CD14-positive monocyte (primary cell): ENCODE results near the gene FHIT. TPM values are rescaled to one million over a fixed set of nuclear protein-coding genes. Genes with fewer than 3 reads are reported as not detected.

ENCODE experiments used
- DNase-seq, 3 donors: peaks; one replicate each; pipeline ENCODE4 v3.0.0-alpha.2; 2011 to 2022
- H2AFZ ChIP-seq: 2 replicates; pipeline ENCODE4 v1.6.0; 2012; ENCODE audit warnings: mild to moderate bottlenecking, low read depth, low read length, inconsistent platforms; ENCODE audit not compliant: insufficient read depth, poor library complexity, severe bottlenecking
- H3K27ac ChIP-seq, 2 donors: 1 replicate in 1 of 2; 2 replicates in 1 of 2; pipeline ENCODE4 v1.5.1; 2012 to 2013; ENCODE audit warnings: low read length in 2 of 2, control low read depth in 1 of 2, inconsistent platforms in 1 of 2, low read depth in 1 of 2, mild to moderate bottlenecking in 1 of 2
- H3K27me3 ChIP-seq, 2 donors: one replicate each; pipeline versions ENCODE4 v1.6.0 to v1.6.1; 2011 to 2013; ENCODE audit warnings: low read length in 2 of 2; ENCODE audit not compliant: control insufficient read depth in 2 of 2, insufficient read depth in 2 of 2
- H3K36me3 ChIP-seq, 2 donors: replicated peaks in 1 of 2; 1 replicate in 1 of 2; 2 replicates in 1 of 2; pipeline versions ENCODE4 v1.5.1 to v1.6.1; 2012 to 2013; ENCODE audit warnings: low read length in 2 of 2, control low read depth in 1 of 2, inconsistent platforms in 1 of 2, mild to moderate bottlenecking in 1 of 2; ENCODE audit not compliant: insufficient read depth in 2 of 2, control insufficient read depth in 1 of 2
- H3K4me1 ChIP-seq, 2 donors: 1 replicate in 1 of 2; 2 replicates in 1 of 2; pipeline versions ENCODE4 v1.5.1 to v1.6.1; 2012 to 2013; ENCODE audit warnings: low read length in 2 of 2, control low read depth in 1 of 2, inconsistent platforms in 1 of 2, mild to moderate bottlenecking in 1 of 2, moderate library complexity in 1 of 2; ENCODE audit not compliant: insufficient read depth in 2 of 2, control insufficient read depth in 1 of 2
- H3K4me2 ChIP-seq: replicated peaks from 2 replicates; pipeline ENCODE3; 2012; ENCODE audit warnings: low read length, moderate library complexity, mild to moderate bottlenecking; ENCODE audit not compliant: poor library complexity, severe bottlenecking; ENCODE audit errors: extremely low read depth
- H3K4me3 ChIP-seq, 3 experiments: fragments of 200-600 bp in 1 of 3; sonication (generic) in 1 of 3; replicated peaks in 1 of 3; 1 replicate in 2 of 3; 2 replicates in 1 of 3; pipeline ENCODE4 v1.5.1; 2011 to 2013; ENCODE audit warnings: low read length in 3 of 3, mild to moderate bottlenecking in 3 of 3, control low read depth in 2 of 3, low read depth in 2 of 3, inconsistent platforms in 1 of 3, moderate library complexity in 1 of 3
- H3K79me2 ChIP-seq: 2 replicates; pipeline ENCODE4 v1.6.0; 2012; ENCODE audit warnings: mild to moderate bottlenecking, control low read depth, inconsistent platforms, low read length, moderate library complexity; ENCODE audit not compliant: insufficient read depth
- H3K9ac ChIP-seq: 2 replicates; pipeline ENCODE4 v1.6.0; 2017; ENCODE audit warnings: low read length, mild to moderate bottlenecking; ENCODE audit not compliant: insufficient read depth, poor library complexity, severe bottlenecking
- H3K9me3 ChIP-seq, 2 donors: replicated peaks in 1 of 2; 1 replicate in 1 of 2; 2 replicates in 1 of 2; pipeline versions ENCODE4 v1.5.1 to v1.6.1; 2012 to 2013; ENCODE audit warnings: low read length in 2 of 2, control low read depth in 1 of 2; ENCODE audit not compliant: control insufficient read depth in 1 of 2, insufficient read depth in 1 of 2
- H4K20me1 ChIP-seq: 2 replicates; pipeline ENCODE4 v1.6.0; 2012; ENCODE audit warnings: mild to moderate bottlenecking, low read length, control low read depth, moderate library complexity; ENCODE audit not compliant: insufficient read depth
- H3K27ac Mint-ChIP-seq, 7 donors: one replicate each; pipeline ENCODE4 v1.8.0; 2020; ENCODE audit warnings: mild to moderate bottlenecking in 7 of 7, mixed read lengths in 7 of 7, moderate library complexity in 6 of 7, inconsistent platforms in 2 of 7
- H3K27me3 Mint-ChIP-seq, 3 donors: one replicate each; pipeline ENCODE4 v1.8.0; 2021 to 2022; ENCODE audit warnings: low read depth in 3 of 3, mild to moderate bottlenecking in 3 of 3, mixed read lengths in 3 of 3, moderate library complexity in 3 of 3, inconsistent platforms in 1 of 3
- H3K36me3 Mint-ChIP-seq, 2 donors: one replicate each; pipeline ENCODE4 v1.8.0; 2020; ENCODE audit warnings: mixed read lengths in 2 of 2, inconsistent platforms in 1 of 2, mild to moderate bottlenecking in 1 of 2
- H3K4me1 Mint-ChIP-seq: one replicate; pipeline ENCODE4 v1.8.0; 2020; ENCODE audit warnings: mild to moderate bottlenecking, mixed read lengths
- H3K4me3 Mint-ChIP-seq, 2 donors: one replicate each; pipeline ENCODE4 v1.8.0; 2020; ENCODE audit warnings: mild to moderate bottlenecking in 2 of 2, mixed read lengths in 2 of 2, moderate library complexity in 1 of 2
- H3K9me3 Mint-ChIP-seq, 7 donors: one replicate each; pipeline ENCODE4 v1.8.0; 2020 to 2022; ENCODE audit warnings: mixed read lengths in 7 of 7, mild to moderate bottlenecking in 6 of 7, moderate library complexity in 6 of 7, inconsistent platforms in 2 of 7
- CTCF ChIP-seq: fragments of 200-600 bp; IDR thresholded peaks from one replicate; pipeline ENCODE4 v1.8.0; 2022; ENCODE audit warnings: antibody characterized with exemption, mild to moderate bottlenecking
- WGBS: methylation state at CpG from one replicate; pipeline ENCODE4 v1.1.5; 2013; ENCODE audit warnings: missing lambda C conversion rate; ENCODE audit not compliant: insufficient coverage; 5-methylcytosine and 5-hydroxymethylcytosine counted together
- intact Hi-C, 2 donors: fragments of 100-400 bp; cut with micrococcal nuclease; formaldehyde crosslinking; loops; one replicate each; pipeline versions ENCODE4 v1.15.0 to v1.15.1; 2023
- polyA plus RNA-seq, 3 donors: library from polyadenylated mRNA; depleted of rRNA in 1 of 3; unstranded in 2 of 3; stranded (reverse) in 1 of 3; fragments of 300-500 nt in 2 of 3; fragments of >200 nt in 1 of 3; fragmentation: Illumina TruSeq in 2 of 3; gene quantifications; 1 replicate in 2 of 3; 2 replicates in 1 of 3; pipeline ENCODE4 v1.2.3, GENCODE V29; 2012 to 2021

The FHIT gene
- polyA plus RNA-seq, 3 donors = 1.7 to 3.4 (median 3.2) TPM

- H3K9me3 ChIP-seq = no peaks in the 10 kb centered on the region
- no peak overlapping the region for H3K4me3 Mint-ChIP-seq
- no peak overlapping the region for H3K27ac Mint-ChIP-seq
- H3K27ac ChIP-seq = no peak overlapping the region
- WGBS = no CpG with 5 or more reads among the region's 4 CpGs
- H3K79me2 ChIP-seq = no peaks in the 10 kb centered on the region
- H3K4me3 ChIP-seq = no peak overlapping the region
- H3K4me2 ChIP-seq = no peak overlapping the region
- intact Hi-C loops = no loop called here
- DNase-seq = no peak
- no peaks in the 10 kb centered on the region for H3K4me1 ChIP-seq
- no peak overlapping the region for H2AFZ ChIP-seq
- no peaks in the 10 kb centered on the region for H3K27me3 ChIP-seq
- no peak overlapping the region for H3K9ac ChIP-seq
- H3K9me3 Mint-ChIP-seq = peaks cover 0 to 8% (median 2%) of the 10 kb centered on the region in 7 donors
- no peaks in the 10 kb centered on the region for H3K27me3 Mint-ChIP-seq
- no peaks in the 10 kb centered on the region for H3K36me3 ChIP-seq
- H3K4me1 Mint-ChIP-seq = peaks cover 6% of the 10 kb centered on the region
- no peaks in the 10 kb centered on the region for H3K36me3 Mint-ChIP-seq
- TF ChIP-seq CTCF = no peak
- no peaks in the 10 kb centered on the region for H4K20me1 ChIP-seq
Observed at GRCh38 chr3:61057464-61057863, 193.8 kb downstream of the FHIT start.

GRCh38 chr3:61055447-61055846 lies 195.8 kb downstream of the FHIT start:
- Histone ChIP-seq H3K4me2 (no peak overlapping the region), H3K27ac (no peak overlapping the region), H3K4me3 (no peak overlapping the region), H2AFZ (no peak overlapping the region), H3K79me2 (no peaks in the 10 kb centered on the region), H3K9ac (no peak overlapping the region), H3K9me3 (no peaks in the 10 kb centered on the region), H3K27me3 (no peaks in the 10 kb centered on the region), H3K36me3 (no peaks in the 10 kb centered on the region), H3K4me1 (no peaks in the 10 kb centered on the region), H4K20me1 (no peaks in the 10 kb centered on the region)
- Mint-ChIP-seq H3K27ac (no peak overlapping the region), H3K36me3 (no peaks in the 10 kb centered on the region), H3K4me3 (no peak overlapping the region), H3K27me3 (no peaks in the 10 kb centered on the region), H3K4me1 (peaks cover 6% of the 10 kb centered on the region), H3K9me3 (peaks cover 0 to 8% (median 5%) of the 10 kb centered on the region in 7 donors)
- no peak for TF ChIP-seq CTCF
- intact Hi-C loops = no loop called here
- no CpG with 5 or more reads among the region's 1 CpG for WGBS
- DNase-seq = no peak
